IPS DF 6.9 (cell line): ENCODE results near the gene PAIP2B.

Experiments
- DNase-seq: peaks from one replicate; pipeline ENCODE4 v3.0.0-alpha.2; 2013; ENCODE audit warnings: low read depth, low spot score
- H3K27ac ChIP-seq: one replicate; pipeline ENCODE4 v1.5.1; 2013; ENCODE audit warnings: low read length, control low read depth
- H3K27me3 ChIP-seq: 2 replicates; pipeline ENCODE4 v1.6.1; 2013; ENCODE audit warnings: mild to moderate bottlenecking, low read length; ENCODE audit not compliant: control insufficient read depth, insufficient read depth
- H3K36me3 ChIP-seq: 2 replicates; pipeline ENCODE4 v1.6.1; 2013; ENCODE audit warnings: low read length; ENCODE audit not compliant: control insufficient read depth, insufficient read depth
- H3K4me1 ChIP-seq: 2 replicates; pipeline ENCODE4 v1.6.1; 2013; ENCODE audit warnings: low read length; ENCODE audit not compliant: control insufficient read depth, insufficient read depth
- H3K4me3 ChIP-seq: 2 replicates; pipeline ENCODE4 v1.5.1; 2013; ENCODE audit warnings: mild to moderate bottlenecking, low read length
- H3K9me3 ChIP-seq: 2 replicates; pipeline ENCODE4 v1.6.1; 2013; ENCODE audit warnings: low read length, inconsistent platforms; ENCODE audit not compliant: control insufficient read depth, insufficient read depth
- WGBS: extraction: QIAGEN DNeasy Blood & Tissue Kit; methylation state at CpG from one replicate; pipeline ENCODE4 v1.1.7; 2013; ENCODE audit warnings: mixed read lengths, missing lambda C conversion rate; ENCODE audit not compliant: insufficient read length, insufficient coverage; 5-methylcytosine and 5-hydroxymethylcytosine counted together

Gene PAIP2B

GRCh38 chr2:71154798-71155197 lies 72.1 kb downstream of the PAIP2B start:
- H3K4me3 ChIP-seq: no peak overlapping the region

GRCh38 chr2:71154279-71154678 lies 72.6 kb downstream of the PAIP2B start:
- Histone ChIP-seq H3K9me3 (no peaks in the 10 kb centered on the region), H3K27me3 (no peaks in the 10 kb centered on the region), H3K36me3 (peaks cover 6% of the 10 kb centered on the region; the same call in 1 of the 2 replicates), H3K4me1 (peaks cover 2% of the 10 kb centered on the region; the same call in 1 of the 2 replicates), H3K27ac (no peak overlapping the region), H3K4me3 (no peak overlapping the region)
- WGBS: no CpG with 5 or more reads among the region's 8 CpGs
- no peak for DNase-seq

More at GRCh38 chr2:71154798-71155197, 72.1 kb downstream of the PAIP2B start:
- Histone ChIP-seq H3K9me3 (no peaks in the 10 kb centered on the region), H3K4me1 (peaks cover 2% of the 10 kb centered on the region; the same call in 1 of the 2 replicates), H3K36me3 (peaks cover 6% of the 10 kb centered on the region; the same call in 1 of the 2 replicates), H3K27me3 (no peaks in the 10 kb centered on the region), H3K27ac (no peak overlapping the region)
- no peak for DNase-seq
- WGBS: no CpG with 5 or more reads among the region's 6 CpGs

- H3K9me3 ChIP-seq: no peaks in the 10 kb centered on the region
- no peaks in the 10 kb centered on the region for H3K27me3 ChIP-seq
- no peak overlapping the region for H3K27ac ChIP-seq
- no CpG with 5 or more reads among the region's 11 CpGs for WGBS
- peaks cover 8% of the 10 kb centered on the region; the same call in 1 of the 2 replicates for H3K36me3 ChIP-seq
- no peak overlapping the region for H3K4me3 ChIP-seq
- peaks cover 2% of the 10 kb centered on the region; the same call in 1 of the 2 replicates for H3K4me1 ChIP-seq
- no peak for DNase-seq
Observed at GRCh38 chr2:71153585-71154224, 73.2 kb downstream of the PAIP2B start.

- Histone ChIP-seq H3K4me3 (no peak overlapping the region), H3K9me3 (no peaks in the 10 kb centered on the region), H3K36me3 (peaks cover 11% of the 10 kb centered on the region; the same call in 1 of the 2 replicates), H3K27ac (no peak overlapping the region), H3K4me1 (peaks cover 2% of the 10 kb centered on the region; the same call in 1 of the 2 replicates), H3K27me3 (no peaks in the 10 kb centered on the region)
- no peak for DNase-seq
- WGBS: no CpG with 5 or more reads among the region's 1 CpG
Observed at GRCh38 chr2:71151620-71152019, 75.3 kb downstream of the PAIP2B start.

GRCh38 chr2:71150082-71150816 lies 76.7 kb downstream of the PAIP2B start:
- H3K9me3 ChIP-seq: no peaks in the 10 kb centered on the region
- no peak overlapping the region for H3K4me3 ChIP-seq
- no peak overlapping the region for H3K27ac ChIP-seq
- H3K27me3 ChIP-seq: no peaks in the 10 kb centered on the region
- H3K36me3 ChIP-seq: peaks cover 16% of the 10 kb centered on the region; the same call in 1 of the 2 replicates
- no peaks in the 10 kb centered on the region for H3K4me1 ChIP-seq
- no peak for DNase-seq
- WGBS: no CpG with 5 or more reads among the region's 3 CpGs

- WGBS: no CpG with 5 or more reads among the region's 2 CpGs
- H3K27me3 ChIP-seq: no peaks in the 10 kb centered on the region
- no peaks in the 10 kb centered on the region for H3K4me1 ChIP-seq
- H3K27ac ChIP-seq: no peak overlapping the region
- no peaks in the 10 kb centered on the region for H3K9me3 ChIP-seq
- H3K4me3 ChIP-seq: no peak overlapping the region
- DNase-seq: no peak
- peaks cover 25% of the 10 kb centered on the region for H3K36me3 ChIP-seq
Observed at GRCh38 chr2:71148506-71149063, 78.3 kb downstream of the PAIP2B start.

GRCh38 chr2:71143782-71144181 lies 83.1 kb downstream of the PAIP2B start:
- Histone ChIP-seq H3K27me3 (no peaks in the 10 kb centered on the region; the same call in 1 of the 2 replicates), H3K4me1 (no peaks in the 10 kb centered on the region), H3K9me3 (no peaks in the 10 kb centered on the region), H3K4me3 (no peak overlapping the region), H3K36me3 (peaks cover 24% of the 10 kb centered on the region), H3K27ac (no peak overlapping the region)
- WGBS: no CpG with 5 or more reads among the region's 3 CpGs
- no peak for DNase-seq

GRCh38 chr2:71136174-71136573 lies 90.7 kb downstream of the PAIP2B start:
- Histone ChIP-seq H3K27ac (no peak overlapping the region), H3K9me3 (no peaks in the 10 kb centered on the region), H3K4me1 (no peaks in the 10 kb centered on the region), H3K36me3 (peaks cover 13% of the 10 kb centered on the region; the same call in 1 of the 2 replicates), H3K4me3 (no peak overlapping the region), H3K27me3 (no peaks in the 10 kb centered on the region; the same call in 1 of the 2 replicates)
- DNase-seq: no peak
- WGBS: no CpG with 5 or more reads among the region's 3 CpGs

- Histone ChIP-seq H3K4me3 (no peak overlapping the region), H3K9me3 (no peaks in the 10 kb centered on the region), H3K27ac (no peak overlapping the region), H3K4me1 (no peaks in the 10 kb centered on the region), H3K27me3 (no peaks in the 10 kb centered on the region), H3K36me3 (peaks cover 5% of the 10 kb centered on the region; the same call in 1 of the 2 replicates)
- no peak for DNase-seq
Observed at GRCh38 chr2:71133603-71134002, 93.3 kb downstream of the PAIP2B start.
